HG02943 (cell line): ENCODE data around the gene CIDEB.
A peak's percentile ranks its signal among the peaks of the same experiment; 100 is the strongest.
"Not testable (repeated sequence)": the region's sequence is repeated elsewhere in the genome, so short reads cannot be mapped to it uniquely, and the experiment has no call there.

Experiments
- ATAC-seq: cut with Tn5 transposase; IDR thresholded peaks from one replicate; pipeline ENCODE4 v1.9.1; 2021; ENCODE audit warnings: mild to moderate bottlenecking, low read depth, moderate library complexity; ENCODE audit not compliant: unreplicated experiment

The CIDEB gene, protein sequence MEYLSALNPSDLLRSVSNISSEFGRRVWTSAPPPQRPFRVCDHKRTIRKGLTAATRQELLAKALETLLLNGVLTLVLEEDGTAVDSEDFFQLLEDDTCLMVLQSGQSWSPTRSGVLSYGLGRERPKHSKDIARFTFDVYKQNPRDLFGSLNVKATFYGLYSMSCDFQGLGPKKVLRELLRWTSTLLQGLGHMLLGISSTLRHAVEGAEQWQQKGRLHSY

GRCh38 chr14:24307575-24308341 lies at the start of gene CIDEB:
TSS of gene CIDEB (minus strand) at chr14:24307977. CDS start at chr14:24307858, 119 bp downstream.
- no peak for ATAC-seq

- no peak for ATAC-seq
Observed at GRCh38 chr14:24356208-24356607, 48.4 kb upstream of the CIDEB start.

- no peak for ATAC-seq
Observed at GRCh38 chr14:24355009-24355408, 47.2 kb upstream of the CIDEB start.

DNA sequence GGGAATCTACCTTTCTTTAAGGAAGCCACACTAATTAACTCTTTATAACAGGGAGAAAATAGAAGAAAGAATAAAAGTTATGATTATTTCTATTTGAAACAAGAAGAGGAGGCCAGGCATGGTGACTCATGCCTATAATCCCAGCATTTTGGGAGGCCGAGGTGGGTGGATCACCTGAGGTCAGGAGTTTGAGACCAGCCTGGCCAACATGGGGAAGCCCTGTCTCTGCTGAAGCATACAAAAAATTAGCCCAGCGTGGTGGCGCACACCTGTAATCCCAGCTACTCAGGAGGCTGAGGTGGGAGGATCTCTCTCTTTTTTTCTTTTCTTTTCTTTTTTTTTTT lies 46.7 kb upstream of the CIDEB start:
- not testable (repeated sequence) for ATAC-seq

- ATAC-seq: no peak
Observed at GRCh38 chr14:24353559-24354481, 46.0 kb upstream of the CIDEB start.

- no peak for ATAC-seq
Observed at GRCh38 chr14:24351517-24351916, 43.7 kb upstream of the CIDEB start.

GRCh38 chr14:24349742-24350141 lies 42.0 kb upstream of the CIDEB start:
- no peak for ATAC-seq

- no peak for ATAC-seq
Observed at GRCh38 chr14:24348186-24348585, 40.4 kb upstream of the CIDEB start.

DNA sequence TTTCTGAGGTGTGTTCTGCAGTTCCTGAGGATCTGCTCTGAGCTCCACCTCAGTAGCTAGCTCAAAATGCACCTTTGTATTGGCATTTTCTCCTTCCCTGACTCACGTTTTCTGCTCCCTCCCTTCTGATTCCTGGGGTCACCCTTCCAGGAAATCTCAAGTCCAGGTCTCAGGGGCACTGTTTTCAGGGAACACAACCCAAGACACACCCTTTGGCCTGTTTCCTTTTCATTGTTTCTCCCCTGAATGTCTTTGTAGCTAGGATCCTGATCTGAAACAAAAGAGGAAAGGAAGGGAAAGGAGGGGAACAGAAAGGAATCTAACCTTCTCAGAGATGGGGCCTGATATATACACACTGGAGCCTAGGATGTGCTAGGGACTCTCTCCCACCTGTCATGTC lies 39.4 kb upstream of the CIDEB start:
- ATAC-seq: no peak

DNA sequence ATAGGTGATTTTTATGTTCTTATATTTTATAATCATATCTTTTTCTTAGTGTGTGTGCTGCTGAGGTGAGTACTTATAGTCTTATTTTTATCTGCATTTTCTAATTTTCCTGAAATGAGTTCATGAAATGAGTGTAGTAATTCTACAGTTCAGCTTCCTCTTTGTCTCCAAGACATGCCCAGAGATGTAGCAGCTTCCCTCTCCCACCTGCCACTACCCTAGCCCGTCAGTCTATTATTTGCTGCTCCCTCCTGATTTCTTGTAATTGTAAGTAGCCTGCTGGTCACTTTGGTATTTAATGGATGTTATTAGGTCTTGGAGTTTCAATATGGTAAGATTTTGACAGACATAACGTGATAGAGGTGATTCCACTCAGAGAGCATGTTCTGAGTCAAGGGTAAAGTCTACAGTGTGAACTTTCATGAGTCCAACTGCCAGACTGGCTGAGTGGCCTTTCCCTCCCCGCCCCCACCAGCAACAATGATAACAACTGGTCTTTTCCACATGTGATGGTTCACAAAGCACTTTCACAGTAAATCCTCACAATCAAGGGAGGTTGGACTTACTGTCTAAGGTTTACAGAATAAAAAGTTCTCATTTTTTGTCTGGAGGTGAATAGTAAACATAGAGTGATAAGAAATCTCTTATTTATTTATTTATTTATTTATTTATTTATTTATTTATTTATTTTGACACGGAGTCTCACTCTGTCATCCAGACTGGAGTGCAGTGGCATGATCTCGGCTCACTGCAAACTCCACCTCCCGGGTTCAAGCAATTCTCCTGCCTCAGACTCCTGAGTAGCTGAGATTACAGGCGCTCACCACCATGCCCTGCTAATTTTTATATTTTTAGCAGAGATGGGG lies 36.3 kb upstream of the CIDEB start:
- no peak for ATAC-seq

DNA sequence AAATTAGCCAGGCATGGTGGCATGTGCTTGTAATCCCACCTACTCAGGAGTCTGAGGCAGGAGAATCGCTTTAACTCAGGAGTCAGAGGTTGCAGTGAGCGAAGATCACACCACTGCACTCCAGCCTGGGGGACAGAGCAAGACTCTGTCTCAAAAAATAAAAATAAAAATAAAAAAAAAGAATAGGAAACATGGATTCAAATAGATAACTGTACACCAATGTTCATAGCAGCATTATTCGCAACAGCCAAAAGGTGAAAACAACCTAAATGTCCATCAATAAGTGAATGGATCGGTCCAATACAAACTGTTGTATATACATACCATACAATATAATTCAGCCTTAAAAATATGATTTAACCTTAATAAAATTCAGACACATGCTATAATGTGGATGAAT lies 35.1 kb upstream of the CIDEB start:
- no peak for ATAC-seq

GRCh38 chr14:24340606-24341005 lies 32.8 kb upstream of the CIDEB start:
- no peak for ATAC-seq

DNA sequence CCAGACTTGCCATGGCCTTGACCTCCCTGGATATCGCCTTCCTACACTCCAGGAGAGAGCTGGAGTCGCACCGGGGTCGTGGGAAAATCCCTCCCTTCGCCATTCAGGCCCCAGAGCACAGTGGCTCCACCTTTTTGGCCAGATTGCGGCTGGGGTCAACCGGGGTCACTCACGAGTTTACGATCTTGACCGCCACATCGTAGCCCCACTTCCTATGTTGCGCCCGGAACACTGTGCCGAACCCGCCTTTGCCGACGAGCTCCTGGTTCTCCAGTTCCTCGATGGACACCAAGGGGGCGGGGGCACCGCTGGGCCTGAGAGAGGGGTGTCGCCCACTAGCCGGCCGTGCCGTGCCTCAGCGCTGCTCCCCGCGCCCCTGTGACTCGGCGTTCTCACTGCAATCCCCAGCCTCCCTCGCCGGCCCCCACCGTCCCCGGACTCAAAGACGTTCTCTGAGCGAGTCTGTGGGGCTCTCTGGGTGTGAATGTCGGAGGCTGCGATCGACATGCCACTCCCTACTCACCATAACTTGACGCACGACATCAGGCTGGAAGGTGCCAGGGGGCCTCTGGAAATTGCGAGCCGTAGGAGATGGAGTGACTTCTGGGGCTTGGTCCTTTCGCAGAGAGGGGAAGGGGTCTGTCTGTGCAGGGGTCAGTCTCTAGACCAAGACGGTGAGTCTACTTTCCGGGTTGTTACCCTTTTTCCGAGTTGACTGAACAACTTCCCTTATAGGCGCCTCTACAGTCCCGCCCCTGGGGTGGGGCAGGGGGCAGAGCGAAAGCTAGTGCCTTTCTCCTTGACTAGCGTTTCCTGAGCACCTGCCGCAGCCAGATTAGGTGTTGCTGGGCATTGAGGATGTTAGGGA lies 31.7 kb upstream of the CIDEB start, which contains the start of gene RIPK3:
Gene RIPK3 (minus strand): TSS at position 708 of the 868 bp plus-strand sequence. CDS start 165 bp downstream, at position 543.
- ATAC-seq: peak; percentile 77

GRCh38 chr14:24338843-24339242 lies 31.1 kb upstream of the CIDEB start:
- ATAC-seq: no peak

DNA sequence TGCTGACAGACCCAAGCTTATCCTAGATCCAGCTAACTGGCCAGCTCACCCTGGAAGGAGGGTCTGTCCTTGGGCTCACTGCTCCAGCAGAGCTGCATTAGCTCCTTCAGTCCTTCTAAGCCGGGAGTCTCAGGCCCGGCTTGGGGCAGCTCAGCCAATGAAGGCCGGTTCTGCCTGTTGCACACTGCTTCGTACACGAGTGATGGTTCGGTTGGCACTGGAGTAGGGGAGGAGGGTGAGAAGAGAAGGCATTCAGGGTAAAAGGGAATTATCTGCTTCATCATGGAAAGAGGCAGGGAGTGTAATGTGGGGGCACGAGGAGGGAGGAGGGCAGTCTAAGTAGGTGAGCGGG lies 30.0 kb upstream of the CIDEB start:
- no peak for ATAC-seq

- no peak for ATAC-seq
Observed at GRCh38 chr14:24337144-24337823, 29.5 kb upstream of the CIDEB start.

GRCh38 chr14:24335461-24336171 lies 27.8 kb upstream of the CIDEB start:
- ATAC-seq: no peak
